ENCODE measurements around the gene CAMKK1.

GRCh38 chr17:3890082-3890877 is 2.6 kb downstream of the CAMKK1 start:
- TF ChIP-seq CTCF (IDR thresholded peaks at IDR 0.05): no peak
- no peak for TF ChIP-seq POLR2A (IDR thresholded peaks at IDR 0.05)
- no peak for TF ChIP-seq EP300 (IDR thresholded peaks at IDR 0.05)

Data from ovary (tissue), 3 donors.